ENCODE results near the gene HOXB4.

Gene HOXB4

GRCh38 chr17:48571826-48572417, 6.2 kb downstream of the HOXB4 start:
- H3K36me3 ChIP-seq (ENCODE audit: control insufficient read depth, insufficient read depth, low read length): no peaks in the 10 kb centered on the region
- H3K4me3 ChIP-seq (replicated peaks; ENCODE audit: low read depth, low read length): no peak overlapping the region
- TF ChIP-seq CTCF (IDR thresholded peaks at IDR 0.05; ENCODE audit: insufficient read depth, low read length, poor library complexity, severe bottlenecking): no peak
- no peak for DNase-seq (ENCODE audit: extremely low read depth, insufficient read length)
- H3K27me3 ChIP-seq (replicated peaks; ENCODE audit: control insufficient read depth, insufficient read depth, low read length): no peaks in the 10 kb centered on the region

DNA sequence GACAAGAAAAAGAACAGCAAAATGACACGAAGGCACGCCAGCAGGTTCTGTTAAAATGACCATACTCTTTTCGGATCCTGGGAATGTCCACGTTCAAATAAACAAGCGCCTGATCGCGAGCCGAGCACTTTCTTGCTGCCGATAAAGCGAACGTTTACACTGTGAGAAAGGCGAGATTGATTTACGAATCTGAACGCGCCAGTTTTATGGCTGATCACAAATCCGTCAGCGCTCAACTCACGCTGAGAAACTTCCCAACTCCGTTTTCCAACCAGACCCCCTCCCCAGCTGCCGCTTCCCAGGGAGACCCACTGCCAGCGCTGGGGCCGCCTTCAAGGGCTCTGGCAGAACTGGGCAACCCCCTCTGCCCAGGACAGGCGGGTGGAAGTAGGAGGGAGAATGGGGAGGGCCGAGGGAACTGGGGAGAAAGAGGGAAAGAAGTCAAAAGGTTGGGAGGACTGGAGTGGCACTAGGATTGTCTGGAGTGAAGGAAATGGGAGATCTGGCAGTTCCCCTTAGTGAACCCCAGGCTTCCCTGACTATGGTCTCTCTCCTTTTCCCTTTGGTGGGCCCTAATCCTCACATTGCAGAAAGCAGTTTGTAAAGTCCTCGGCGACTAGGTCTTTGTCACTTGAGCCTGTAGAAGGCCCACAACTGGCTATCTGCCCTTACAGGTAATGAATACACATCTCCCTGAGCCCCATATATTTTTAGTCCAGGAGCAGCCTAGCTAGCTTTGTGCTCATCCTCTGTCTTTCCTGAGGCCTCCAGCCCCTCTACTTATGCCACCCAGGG, 6.9 kb downstream of the HOXB4 start:
- Histone ChIP-seq H3K4me3 (replicated peaks; ENCODE audit: low read depth, low read length) (no peak overlapping the region), H3K36me3 (ENCODE audit: control insufficient read depth, insufficient read depth, low read length) (no peaks in the 10 kb centered on the region), H3K27me3 (replicated peaks; ENCODE audit: control insufficient read depth, insufficient read depth, low read length) (no peaks in the 10 kb centered on the region)
- TF ChIP-seq CTCF (IDR thresholded peaks at IDR 0.05; ENCODE audit: insufficient read depth, low read length, poor library complexity, severe bottlenecking): no peak
- no peak for DNase-seq (ENCODE audit: extremely low read depth, insufficient read length)

DNA sequence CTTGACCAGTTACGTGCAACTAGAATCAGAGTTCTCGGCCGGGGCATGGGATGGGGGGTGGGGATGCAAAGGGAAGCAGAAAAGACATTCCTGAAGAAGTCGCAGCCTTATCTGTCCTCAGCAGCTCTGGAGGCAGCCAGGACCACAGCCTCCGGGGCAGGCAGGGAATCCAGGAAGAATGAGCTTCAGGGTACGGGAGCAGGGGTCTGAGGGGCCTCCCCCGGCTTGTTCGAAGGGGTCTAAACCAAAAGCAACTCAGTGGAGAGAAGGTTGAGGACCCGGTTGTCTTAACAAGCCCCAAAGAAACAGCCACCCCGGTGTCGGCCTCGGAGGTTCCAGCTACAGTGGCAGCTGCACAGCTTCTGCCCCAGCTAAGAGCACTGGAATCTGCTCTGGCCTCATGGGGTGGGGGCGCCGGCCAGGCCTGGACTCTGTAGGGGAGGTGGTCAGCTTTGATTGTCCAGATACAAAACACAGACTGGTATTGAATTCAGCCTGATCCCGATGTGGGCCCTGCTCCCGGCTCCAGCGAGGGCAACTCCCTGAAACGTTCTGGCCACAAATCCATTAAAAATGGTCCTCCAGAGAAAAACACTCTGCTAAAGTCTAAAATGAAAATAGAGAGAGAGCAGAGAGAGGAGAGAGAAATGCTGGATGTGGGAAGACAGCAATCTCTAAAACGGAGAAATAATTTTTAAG, 7.7 kb downstream of the HOXB4 start:
- no peak for TF ChIP-seq CTCF (IDR thresholded peaks at IDR 0.05; ENCODE audit: insufficient read depth, low read length, poor library complexity, severe bottlenecking)
- Histone ChIP-seq H3K27me3 (replicated peaks; ENCODE audit: control insufficient read depth, insufficient read depth, low read length) (no peaks in the 10 kb centered on the region), H3K4me3 (replicated peaks; ENCODE audit: low read depth, low read length) (no peak overlapping the region), H3K36me3 (ENCODE audit: control insufficient read depth, insufficient read depth, low read length) (no peaks in the 10 kb centered on the region)
- no peak for DNase-seq (ENCODE audit: extremely low read depth, insufficient read length)

DNA sequence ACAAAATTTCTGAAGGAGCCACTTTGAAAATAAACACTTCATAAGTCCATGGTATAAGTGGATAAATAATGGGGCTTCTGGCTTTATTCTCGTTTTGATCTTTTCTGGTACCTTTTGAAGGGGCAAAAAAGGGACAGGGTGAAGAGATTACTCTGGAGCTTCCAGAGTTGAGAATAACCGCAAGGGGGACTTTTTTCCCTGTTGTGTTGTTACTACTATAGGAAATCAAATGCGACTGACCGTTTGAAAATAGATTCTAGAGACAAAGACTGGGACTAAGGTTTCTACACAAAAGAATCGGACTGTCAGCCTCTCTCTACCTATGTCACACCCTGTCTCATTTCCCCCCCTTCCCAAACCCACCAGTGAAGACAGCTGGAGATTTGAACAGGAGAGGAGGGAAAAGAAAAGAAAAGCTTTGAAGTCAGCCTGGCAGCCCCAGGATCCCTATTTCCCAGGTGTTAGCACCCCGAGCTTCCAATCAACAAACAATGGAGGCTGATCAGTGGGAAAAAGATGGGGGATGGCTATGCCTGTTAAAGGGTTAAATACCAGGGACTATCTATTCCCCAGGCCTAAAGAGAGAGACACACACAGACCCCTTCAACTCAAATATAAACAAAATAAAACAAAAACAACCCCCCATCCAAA, 8.4 kb downstream of the HOXB4 start:
- no peak overlapping the region for H3K4me3 ChIP-seq (replicated peaks; ENCODE audit: low read depth, low read length)
- H3K36me3 ChIP-seq (ENCODE audit: control insufficient read depth, insufficient read depth, low read length): no peaks in the 10 kb centered on the region
- H3K27me3 ChIP-seq (replicated peaks; ENCODE audit: control insufficient read depth, insufficient read depth, low read length): no peaks in the 10 kb centered on the region
- no peak for DNase-seq (ENCODE audit: extremely low read depth, insufficient read length)
- TF ChIP-seq CTCF (IDR thresholded peaks at IDR 0.05; ENCODE audit: insufficient read depth, low read length, poor library complexity, severe bottlenecking): no peak

DNA sequence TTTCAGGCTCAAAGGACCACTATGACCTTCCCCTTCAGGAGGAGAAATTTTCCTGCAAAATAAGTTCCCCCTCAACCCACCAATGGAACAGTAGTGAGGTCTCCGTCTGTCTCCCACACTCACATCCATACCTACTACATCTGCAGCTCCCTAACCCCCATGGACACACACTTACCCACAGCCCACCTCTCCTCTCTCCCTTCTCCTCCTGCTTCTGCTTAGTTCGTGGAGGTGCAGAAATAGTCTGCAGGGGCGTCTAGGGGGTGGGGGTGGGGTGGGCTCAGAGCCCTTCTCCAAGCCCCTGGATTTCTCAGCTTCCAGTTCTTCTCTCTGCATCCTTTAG, 8.9 kb downstream of the HOXB4 start:
- Histone ChIP-seq H3K4me3 (replicated peaks; ENCODE audit: low read depth, low read length) (no peak overlapping the region), H3K36me3 (ENCODE audit: control insufficient read depth, insufficient read depth, low read length) (no peaks in the 10 kb centered on the region), H3K27me3 (replicated peaks; ENCODE audit: control insufficient read depth, insufficient read depth, low read length) (no peaks in the 10 kb centered on the region)
- no peak for TF ChIP-seq CTCF (IDR thresholded peaks at IDR 0.05; ENCODE audit: insufficient read depth, low read length, poor library complexity, severe bottlenecking)
- no peak for DNase-seq (ENCODE audit: extremely low read depth, insufficient read length)
